ENCODE results near the gene JPH3.

Gene JPH3

GRCh38 chr16:87628246-87628923 is 26.1 kb downstream of the JPH3 start:
- no peak for DNase-seq

GRCh38 chr16:87628940-87629339 is 26.6 kb downstream of the JPH3 start:
- no peak for DNase-seq

GRCh38 chr16:87631067-87631466 is 28.8 kb downstream of the JPH3 start:
- DNase-seq, result no peak

- no peak for DNase-seq
Measured at GRCh38 chr16:87634411-87634810, 32.1 kb downstream of the JPH3 start.

- peak; percentile 75 for DNase-seq
Measured at GRCh38 chr16:87635541-87636049, 33.3 kb downstream of the JPH3 start.

GRCh38 chr16:87636050-87636684 is 33.9 kb downstream of the JPH3 start:
- DNase-seq, result peak; percentile 83

- no peak for DNase-seq
Measured at GRCh38 chr16:87636741-87637140, 34.4 kb downstream of the JPH3 start.

GRCh38 chr16:87637357-87637756 is 35.0 kb downstream of the JPH3 start:
- no peak for DNase-seq

- DNase-seq, result no peak
Measured at GRCh38 chr16:87638736-87639135, 36.4 kb downstream of the JPH3 start.

- no peak for DNase-seq
Measured at GRCh38 chr16:87641721-87642120, 39.4 kb downstream of the JPH3 start.

GRCh38 chr16:87642491-87642890 is 40.2 kb downstream of the JPH3 start:
- no peak for DNase-seq

GRCh38 chr16:87644186-87644585 is 41.9 kb downstream of the JPH3 start:
- DNase-seq, result no peak

- DNase-seq, result no peak
Measured at GRCh38 chr16:87644596-87644995, 42.3 kb downstream of the JPH3 start.

GRCh38 chr16:87645802-87646201 is 43.5 kb downstream of the JPH3 start:
- no peak for DNase-seq

GRCh38 chr16:87647431-87648185 is 45.3 kb downstream of the JPH3 start:
- DNase-seq, result no peak

GRCh38 chr16:87648236-87648635 is 45.9 kb downstream of the JPH3 start:
- DNase-seq, result no peak

- no peak for DNase-seq
Measured at GRCh38 chr16:87648698-87649487, 46.6 kb downstream of the JPH3 start.

GRCh38 chr16:87652386-87652785 is 50.1 kb downstream of the JPH3 start:
- no peak for DNase-seq

- DNase-seq, result no peak
Measured at GRCh38 chr16:87652799-87653198, 50.5 kb downstream of the JPH3 start.

GRCh38 chr16:87653234-87653633 is 50.9 kb downstream of the JPH3 start:
- no peak for DNase-seq

GRCh38 chr16:87654826-87655225 is 52.5 kb downstream of the JPH3 start:
- DNase-seq, result no peak

GRCh38 chr16:87656328-87656727 is 54.0 kb downstream of the JPH3 start:
- DNase-seq, result no peak

- DNase-seq, result no peak
Measured at GRCh38 chr16:87657621-87658192, 55.4 kb downstream of the JPH3 start.
